Kidney epithelial cell (primary cell): ENCODE data around the gene DNAAF2. TPM values are rescaled to one million over a fixed set of nuclear protein-coding genes. Genes with fewer than 3 reads are reported as not detected.

Source experiments
- DNase-seq: peaks from one replicate; pipeline ENCODE4 v3.0.0-alpha.2; 2010; ENCODE audit warnings: low read depth
- H3K27me3 ChIP-seq: 2 replicates; pipeline ENCODE4 v1.6.0; 2011; ENCODE audit warnings: low read length; ENCODE audit not compliant: control insufficient read depth, insufficient read depth
- H3K36me3 ChIP-seq: 2 replicates; pipeline ENCODE4 v1.5.1; 2011; ENCODE audit warnings: low read length; ENCODE audit not compliant: control insufficient read depth, insufficient read depth
- H3K4me3 ChIP-seq: 2 replicates; pipeline ENCODE4 v1.5.1; 2011; ENCODE audit warnings: low read depth, mild to moderate bottlenecking, control low read depth, low read length
- total RNA-seq: library from RNA; depleted of rRNA; stranded (reverse); fragments of >200 nt; gene quantifications from 2 replicates; pipeline ENCODE4 v1.2.3, GENCODE V29; 2015
- TF ChIP-seq, protein P1 (sequence below): IDR thresholded peaks from 2 replicates; pipeline ENCODE4 v1.5.1; 2011; ENCODE audit warnings: mild to moderate bottlenecking, moderate library complexity, low read length, control low read depth, inconsistent platforms; ENCODE audit not compliant: insufficient read depth, poor library complexity, severe bottlenecking

The DNAAF2 gene
- 22.9 and 23.8 TPM in 2 replicates for total RNA-seq

- Histone ChIP-seq H3K4me3 (peak within 1 kb of the TSS; percentile 84), H3K27me3 (no peaks in the 10 kb centered on the region), H3K36me3 (no peaks in the 10 kb centered on the region)
- no peak for DNase-seq
- TF ChIP-seq, protein P1, sequence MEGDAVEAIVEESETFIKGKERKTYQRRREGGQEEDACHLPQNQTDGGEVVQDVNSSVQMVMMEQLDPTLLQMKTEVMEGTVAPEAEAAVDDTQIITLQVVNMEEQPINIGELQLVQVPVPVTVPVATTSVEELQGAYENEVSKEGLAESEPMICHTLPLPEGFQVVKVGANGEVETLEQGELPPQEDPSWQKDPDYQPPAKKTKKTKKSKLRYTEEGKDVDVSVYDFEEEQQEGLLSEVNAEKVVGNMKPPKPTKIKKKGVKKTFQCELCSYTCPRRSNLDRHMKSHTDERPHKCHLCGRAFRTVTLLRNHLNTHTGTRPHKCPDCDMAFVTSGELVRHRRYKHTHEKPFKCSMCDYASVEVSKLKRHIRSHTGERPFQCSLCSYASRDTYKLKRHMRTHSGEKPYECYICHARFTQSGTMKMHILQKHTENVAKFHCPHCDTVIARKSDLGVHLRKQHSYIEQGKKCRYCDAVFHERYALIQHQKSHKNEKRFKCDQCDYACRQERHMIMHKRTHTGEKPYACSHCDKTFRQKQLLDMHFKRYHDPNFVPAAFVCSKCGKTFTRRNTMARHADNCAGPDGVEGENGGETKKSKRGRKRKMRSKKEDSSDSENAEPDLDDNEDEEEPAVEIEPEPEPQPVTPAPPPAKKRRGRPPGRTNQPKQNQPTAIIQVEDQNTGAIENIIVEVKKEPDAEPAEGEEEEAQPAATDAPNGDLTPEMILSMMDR: no peak
Measured at GRCh38 chr14:49634547-49635334, at the start of gene DNAAF2. DNAAF2 (minus strand) TSS chr14:49635244; CDS start chr14:49635149, 95 bp downstream.

DNA sequence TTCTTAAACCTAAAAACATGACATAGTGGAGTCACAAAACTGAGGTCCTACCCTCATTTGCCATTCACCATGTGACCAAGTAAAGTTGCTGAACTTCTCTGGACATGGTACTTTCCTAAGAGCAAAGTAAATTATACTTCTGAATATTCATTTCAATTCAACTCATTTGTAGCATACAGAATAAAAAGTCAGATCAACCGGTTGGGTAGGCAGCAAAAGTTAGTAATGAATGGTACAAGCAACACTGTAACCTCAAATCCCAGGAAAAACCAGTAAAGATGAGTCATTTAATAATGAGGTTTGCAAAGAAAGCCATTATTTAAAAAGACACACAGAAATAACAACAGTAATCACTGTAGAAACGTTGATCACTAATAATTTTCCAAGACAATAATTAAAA lies 44.2 kb upstream of the DNAAF2 start:
- Histone ChIP-seq H3K27me3 (no peaks in the 10 kb centered on the region), H3K36me3 (no peaks in the 10 kb centered on the region), H3K4me3 (no peak overlapping the region)
- no peak for DNase-seq
- TF ChIP-seq, protein P1: no peak

DNA sequence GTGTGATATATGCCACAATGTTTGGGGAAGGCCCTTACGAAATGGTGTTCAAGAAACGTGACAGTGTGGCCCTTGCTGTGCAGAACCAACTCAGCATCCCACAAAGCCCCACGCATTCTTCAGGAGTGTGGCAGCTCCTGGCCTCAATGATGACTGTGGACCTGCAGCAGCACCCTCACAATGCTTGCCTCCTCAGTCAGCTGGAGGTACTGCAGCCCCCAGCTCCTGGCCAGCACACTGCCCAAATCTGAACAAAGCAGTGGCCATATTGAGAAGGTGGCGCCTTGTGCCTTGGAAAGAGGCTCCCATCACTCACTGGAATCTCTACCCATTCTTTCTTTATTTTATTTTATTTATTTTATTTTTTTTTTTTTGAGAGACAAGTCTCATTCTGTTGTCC lies 42.6 kb upstream of the DNAAF2 start:
- TF ChIP-seq, protein P1: no peak
- H3K27me3 ChIP-seq: no peaks in the 10 kb centered on the region
- H3K4me3 ChIP-seq: no peak overlapping the region
- no peaks in the 10 kb centered on the region for H3K36me3 ChIP-seq
- DNase-seq: no peak

GRCh38 chr14:49673586-49673985 lies 38.5 kb upstream of the DNAAF2 start:
- TF ChIP-seq, protein P1: no peak
- no peaks in the 10 kb centered on the region for H3K36me3 ChIP-seq

DNA sequence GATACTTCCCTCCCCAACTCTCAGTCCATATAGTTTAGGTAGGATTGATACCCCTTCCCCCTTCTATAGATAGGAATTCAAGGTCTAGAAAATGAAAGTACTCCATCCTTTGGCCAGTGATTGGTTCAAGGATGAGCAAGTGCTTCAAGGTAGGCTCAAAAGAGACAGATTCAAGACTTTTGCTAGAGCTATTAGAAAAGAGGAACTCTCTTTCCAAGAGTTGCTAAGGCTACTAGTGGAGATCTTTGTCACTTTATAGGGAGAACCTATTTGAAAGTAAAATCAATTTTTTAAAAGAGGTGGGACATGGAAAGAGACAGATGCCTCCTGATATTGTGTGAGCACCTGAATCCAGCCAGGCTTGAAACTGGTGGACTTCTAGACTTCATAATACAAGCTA lies 35.4 kb upstream of the DNAAF2 start:
- TF ChIP-seq, protein P1: no peak
- no peak for DNase-seq
- Histone ChIP-seq H3K36me3 (no peaks in the 10 kb centered on the region), H3K27me3 (no peaks in the 10 kb centered on the region), H3K4me3 (no peak overlapping the region)

More at GRCh38 chr14:49673586-49673985, 38.5 kb upstream of the DNAAF2 start:
- DNase-seq: no peak
- Histone ChIP-seq H3K4me3 (no peak overlapping the region), H3K27me3 (no peaks in the 10 kb centered on the region)
